Activated naive CD4-positive, alpha-beta T cell treated with Interleukin-2 at 50 U/mL for 16 hours (primary cell): ENCODE measurements around the gene STMP1.

Experiments used
- DNase-seq: peaks from one replicate; pipeline ENCODE4 v3.0.0-alpha.2; 2020

The STMP1 gene

DNA sequence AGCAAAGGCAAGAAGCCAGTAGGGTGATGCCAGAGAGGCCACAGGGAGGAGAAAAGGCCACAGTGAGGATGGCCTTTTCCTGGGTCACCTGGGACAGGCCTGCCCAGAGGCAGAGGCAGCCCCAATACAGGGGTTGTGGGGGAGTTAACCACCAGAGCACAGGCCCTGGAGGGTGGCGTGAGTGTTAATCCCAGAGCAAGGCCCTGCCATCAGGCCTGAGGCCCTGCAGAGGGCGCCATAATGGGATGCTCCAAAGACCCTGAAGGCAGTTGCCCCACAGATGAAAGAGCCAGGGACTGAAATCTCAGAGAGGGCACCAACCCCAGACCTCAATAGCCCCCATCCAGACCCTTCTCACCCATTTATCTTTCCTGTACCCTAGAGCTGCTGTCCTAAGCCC lies 41.8 kb downstream of the STMP1 start:
- no peak for DNase-seq

DNA sequence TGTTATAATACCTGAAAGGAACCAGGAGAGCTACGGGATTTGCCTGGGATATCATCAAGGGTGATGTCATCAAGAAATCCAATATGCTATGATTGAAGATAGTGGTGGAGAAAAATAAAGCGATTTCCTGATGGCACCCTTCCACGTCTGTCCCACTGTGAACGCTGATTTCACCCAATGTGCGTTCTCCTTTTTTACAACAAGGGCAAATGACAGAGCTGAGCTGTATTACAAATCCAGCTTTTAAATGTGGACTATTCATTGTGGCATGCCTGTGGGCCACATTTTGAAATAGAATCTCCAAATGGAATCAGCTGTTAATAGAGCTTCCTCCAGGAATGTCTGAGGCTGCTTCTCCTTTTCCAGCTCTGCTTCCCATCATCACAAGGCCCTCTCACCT lies 42.4 kb downstream of the STMP1 start:
- no peak for DNase-seq

DNA sequence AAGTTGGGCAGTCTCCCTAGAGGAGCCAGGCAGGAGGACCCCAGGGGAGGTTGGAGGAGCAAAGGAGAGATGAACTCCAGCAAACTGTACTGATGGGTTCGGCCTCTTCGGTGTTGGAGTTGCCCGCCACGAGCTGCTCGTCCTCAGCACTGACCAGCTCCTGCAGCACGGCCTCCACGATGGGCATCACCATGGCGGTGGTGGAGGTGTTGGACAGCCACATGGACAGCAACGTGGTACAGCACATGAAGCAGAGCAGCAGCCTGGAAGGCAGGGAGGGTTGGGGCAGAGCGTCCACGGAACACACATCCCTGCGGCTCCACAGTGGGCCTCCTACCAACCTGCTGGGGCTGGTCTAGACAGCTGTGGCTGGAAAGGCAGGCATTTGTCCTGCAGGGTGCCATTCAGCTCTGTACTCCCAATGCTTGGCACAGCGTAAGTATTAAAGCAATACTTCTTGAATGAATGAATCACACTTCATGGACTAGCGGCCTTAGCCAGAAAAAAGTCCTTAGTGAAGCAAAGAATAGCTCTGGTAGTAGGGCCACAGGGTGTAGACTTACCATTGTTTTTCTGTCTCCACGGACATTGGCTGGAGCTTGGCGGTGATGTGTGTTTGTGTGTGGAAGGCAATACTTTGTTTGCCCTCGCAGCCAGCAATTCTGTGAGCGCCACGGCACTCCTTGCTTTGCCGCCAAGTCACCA lies 43.9 kb downstream of the STMP1 start:
- DNase-seq = no peak

DNA sequence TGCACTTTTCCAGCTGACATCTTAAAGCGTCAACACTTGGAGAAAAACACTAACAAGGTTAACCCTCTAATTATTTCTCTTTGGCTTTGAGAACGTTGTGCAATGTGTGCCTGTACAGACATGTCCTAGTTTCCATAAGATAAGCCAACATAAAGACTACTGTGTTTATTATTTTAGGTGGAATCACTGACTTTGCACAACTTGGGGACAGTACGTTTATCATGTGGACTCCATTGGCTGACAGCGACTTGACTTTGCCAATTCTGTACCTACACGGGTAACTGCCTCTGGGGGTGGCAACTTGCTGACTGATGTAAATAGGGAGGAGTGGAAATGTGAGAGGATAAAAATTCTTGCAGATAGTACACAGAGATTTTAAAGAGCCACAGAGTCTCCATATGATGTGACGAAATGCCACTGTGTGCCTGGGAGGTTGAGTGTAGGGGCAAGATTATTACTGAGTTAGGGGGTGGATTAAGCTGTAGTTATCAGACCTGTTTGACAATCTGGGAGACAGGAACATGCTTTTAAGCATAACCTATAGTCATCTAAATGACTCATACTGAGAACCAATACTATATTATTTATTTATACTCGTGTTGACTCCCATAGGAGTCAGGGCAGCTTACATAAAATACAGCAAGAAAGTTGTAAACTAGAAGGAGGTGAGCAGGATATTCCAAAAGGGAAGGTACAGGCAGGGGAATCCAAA lies 44.7 kb downstream of the STMP1 start:
- DNase-seq = no peak

DNA sequence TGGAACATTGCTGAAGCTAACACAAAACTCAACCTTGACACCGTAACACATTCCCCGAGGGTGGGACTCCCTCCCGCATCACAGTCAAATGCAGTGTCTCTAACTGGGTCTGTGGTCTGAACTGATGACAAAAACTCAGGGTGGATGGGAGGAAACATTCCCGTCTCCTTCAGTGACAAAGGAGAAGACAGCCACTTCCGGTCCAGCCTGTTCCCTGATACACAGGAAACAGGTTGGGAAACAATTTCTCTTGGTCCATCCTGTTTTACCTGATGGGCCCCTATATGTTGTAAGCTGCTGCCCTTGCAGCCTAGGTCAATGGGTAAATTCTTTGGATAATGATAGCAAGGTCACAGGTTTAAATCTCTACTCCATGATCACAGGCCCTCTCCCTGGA lies 45.3 kb downstream of the STMP1 start:
- no peak for DNase-seq

DNA sequence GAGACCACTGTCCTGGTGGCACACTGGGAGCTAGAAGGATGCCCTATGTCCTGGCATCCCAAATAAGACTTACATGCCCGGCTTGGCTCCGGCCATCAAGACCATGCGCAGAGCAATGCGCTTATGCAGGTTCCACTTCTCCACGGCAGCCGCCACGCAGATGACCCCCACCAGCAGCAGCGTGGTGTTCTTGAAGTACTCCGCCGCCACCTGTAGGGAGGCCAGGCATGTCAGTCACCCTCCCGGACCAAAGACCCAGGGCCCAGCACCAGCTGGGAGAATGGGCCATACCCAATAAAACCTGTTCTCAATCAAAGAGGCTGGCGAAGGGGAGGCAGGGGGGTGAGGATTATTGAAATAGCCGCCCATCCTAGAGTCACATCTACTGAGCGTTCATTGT lies 45.7 kb downstream of the STMP1 start:
- DNase-seq = no peak

DNA sequence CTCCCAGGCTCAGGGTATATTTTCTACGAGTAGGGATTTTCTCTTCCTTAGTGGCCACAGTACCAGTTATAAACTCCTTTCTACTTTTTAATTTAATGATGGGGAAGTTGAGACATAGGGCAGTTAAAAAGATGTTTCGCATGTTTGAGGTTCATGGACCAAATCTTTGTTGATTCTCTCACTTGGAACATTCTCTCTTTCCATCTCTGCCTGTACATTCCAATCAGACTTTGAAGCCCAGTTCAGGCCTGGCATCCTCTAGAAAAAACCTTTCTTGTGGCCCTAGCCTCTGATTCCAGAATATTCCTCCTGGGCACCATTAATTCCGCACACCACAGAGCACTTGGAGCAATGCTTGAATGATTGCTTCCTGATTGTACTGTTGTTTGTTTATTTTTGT lies 47.2 kb downstream of the STMP1 start:
- DNase-seq = no peak

DNA sequence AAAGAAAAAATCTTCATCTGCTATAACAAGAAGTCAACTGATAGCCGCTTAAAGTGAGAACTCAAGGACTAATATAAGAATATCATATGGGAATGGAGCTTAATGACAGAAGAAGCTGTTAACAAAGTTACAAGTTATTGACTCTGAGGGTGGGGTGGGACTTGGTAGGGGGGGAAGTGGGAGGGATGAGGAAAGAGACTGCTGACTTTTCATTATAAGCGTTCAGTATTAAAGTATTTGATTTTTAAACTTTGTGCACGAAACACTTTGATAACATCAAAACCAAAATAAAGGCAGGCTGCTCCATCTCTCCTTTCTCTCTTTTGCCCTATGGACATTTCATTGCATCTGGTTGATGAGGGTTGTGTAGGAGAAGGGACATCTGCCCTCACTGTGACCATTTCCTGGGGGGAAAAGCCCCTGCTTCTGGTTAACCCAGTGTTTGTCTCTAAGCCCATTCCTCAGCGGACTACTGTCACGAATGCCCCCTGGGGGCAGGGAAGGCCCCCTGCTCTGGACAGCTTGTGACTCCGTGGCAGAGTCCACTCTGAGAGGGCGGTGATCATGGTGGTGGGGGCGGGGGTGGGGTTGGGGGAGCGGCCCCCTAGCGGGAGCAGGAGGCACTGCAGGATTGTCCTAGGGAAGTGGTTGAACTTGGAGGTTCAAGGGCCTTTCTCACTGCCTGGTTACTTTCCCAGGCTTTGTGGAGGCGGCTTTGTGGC lies 48.3 kb downstream of the STMP1 start:
- peak; percentile 4 for DNase-seq

DNA sequence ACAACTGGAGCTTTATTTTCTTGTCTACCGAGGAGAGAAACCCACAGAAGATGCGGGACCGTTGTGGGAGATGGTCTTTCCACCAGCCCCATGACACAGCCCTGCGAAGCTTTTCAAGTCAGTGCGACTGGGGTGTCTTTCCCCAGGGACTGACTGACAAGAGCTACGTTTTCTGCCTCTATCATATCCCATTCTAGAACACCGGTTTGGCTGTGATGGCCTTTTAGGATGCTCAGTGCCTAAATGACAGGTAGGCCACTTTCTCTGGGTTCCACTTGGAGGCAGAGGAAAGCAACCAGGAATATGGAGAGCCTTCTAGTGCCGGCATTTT lies 48.8 kb downstream of the STMP1 start:
- no peak for DNase-seq

DNA sequence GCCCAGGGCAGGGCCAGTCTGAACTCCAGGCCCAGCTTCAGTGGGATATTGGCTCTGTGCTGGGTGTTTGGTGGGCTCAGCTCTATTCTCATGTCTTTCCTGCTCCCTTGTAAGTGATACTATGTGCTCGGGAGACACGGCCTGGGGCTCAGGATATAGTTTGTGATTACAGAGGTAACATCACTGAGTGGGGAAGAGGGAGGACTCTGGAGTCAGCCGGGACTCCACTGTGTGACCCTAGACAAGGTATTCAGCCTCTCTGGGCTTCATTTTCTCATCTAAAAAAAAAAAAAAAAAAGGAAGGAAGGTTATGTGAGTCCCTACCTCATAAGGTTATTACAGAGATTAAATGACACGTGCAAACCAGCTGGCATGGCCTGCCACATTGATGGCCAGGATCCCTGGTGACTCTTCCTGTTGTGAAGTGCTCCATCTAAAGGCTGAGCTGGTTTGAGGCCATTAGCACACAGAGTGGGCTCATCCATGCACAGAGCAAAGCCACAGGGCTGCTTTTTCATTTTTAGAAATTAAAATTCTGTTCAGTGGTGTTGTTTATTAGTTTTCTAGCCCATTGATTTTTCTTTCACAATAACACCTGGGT lies 50.0 kb downstream of the STMP1 start:
- DNase-seq = no peak

DNA sequence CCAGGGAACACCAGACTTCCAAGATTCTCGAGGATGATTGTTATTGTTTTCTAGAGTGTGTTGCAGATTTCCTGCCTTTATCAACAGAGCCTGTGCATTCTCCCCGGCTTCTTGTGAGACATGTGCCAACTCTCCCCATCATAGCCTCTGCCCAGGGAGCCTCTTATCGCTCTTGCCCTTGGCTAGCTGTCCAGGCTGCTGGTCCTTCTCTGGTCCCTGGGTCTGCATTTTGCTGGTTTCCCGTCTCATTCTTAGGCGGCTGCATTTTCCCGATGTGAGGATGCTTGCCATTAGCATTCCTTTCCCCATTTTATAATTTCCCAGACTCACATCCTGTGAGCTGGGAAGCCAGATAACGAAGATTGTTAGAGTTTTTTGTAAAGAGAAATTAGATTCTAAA lies 50.5 kb downstream of the STMP1 start:
- DNase-seq = no peak

DNA sequence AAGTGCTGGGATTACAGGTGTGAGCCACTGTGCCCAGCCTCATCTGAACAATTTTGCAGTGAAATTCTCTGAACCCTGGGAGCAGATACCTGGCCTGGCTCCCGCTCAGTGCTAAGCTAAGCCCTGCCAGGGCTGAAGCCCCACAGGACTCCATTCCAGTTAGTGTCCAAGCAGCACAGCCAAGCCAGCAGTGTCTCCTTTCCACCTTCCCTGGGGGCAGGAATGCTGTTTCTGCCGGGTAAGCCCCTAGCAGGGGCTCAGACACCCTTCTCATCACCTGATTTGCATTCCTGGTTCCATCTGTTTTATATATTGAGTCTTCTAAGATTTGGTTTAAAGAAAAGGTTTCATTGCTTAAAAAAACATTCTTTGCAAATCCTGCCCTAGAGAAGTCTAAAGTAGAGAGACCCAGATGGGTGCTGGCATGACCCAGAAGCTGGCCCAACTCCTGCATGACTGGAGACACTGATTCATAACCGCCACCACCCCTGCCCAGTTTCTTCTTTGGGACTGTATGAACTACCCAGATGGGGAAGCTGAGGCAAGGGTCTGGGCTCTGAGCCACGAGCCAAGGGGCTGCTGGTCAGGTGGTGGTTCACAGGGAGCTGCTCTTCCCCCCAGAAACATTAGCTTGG lies 51.6 kb downstream of the STMP1 start:
- no peak for DNase-seq

DNA sequence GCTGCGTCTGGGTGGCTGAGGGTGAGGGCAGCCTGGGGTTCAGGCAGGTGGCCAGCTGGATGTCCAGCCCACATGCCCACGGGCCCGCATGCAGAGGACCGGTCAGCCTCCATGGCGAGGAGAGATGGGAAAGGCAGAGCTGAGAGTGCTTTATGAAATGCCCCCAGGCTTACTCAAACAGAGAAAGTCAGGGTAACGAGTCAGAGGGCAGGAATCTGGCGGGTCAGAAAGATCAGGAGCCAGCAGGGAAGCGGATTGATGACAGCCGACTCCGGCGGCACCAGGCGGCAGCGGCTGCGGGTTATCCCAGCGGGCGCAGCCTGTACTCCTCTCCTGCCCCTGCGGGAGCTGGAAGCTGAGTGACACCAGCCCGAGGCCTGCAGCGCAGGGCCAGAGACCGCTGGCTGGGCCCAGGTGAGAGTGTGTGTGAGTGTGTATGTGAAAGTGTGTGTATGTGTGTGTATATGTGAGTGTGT lies 52.3 kb downstream of the STMP1 start:
- no peak for DNase-seq

DNA sequence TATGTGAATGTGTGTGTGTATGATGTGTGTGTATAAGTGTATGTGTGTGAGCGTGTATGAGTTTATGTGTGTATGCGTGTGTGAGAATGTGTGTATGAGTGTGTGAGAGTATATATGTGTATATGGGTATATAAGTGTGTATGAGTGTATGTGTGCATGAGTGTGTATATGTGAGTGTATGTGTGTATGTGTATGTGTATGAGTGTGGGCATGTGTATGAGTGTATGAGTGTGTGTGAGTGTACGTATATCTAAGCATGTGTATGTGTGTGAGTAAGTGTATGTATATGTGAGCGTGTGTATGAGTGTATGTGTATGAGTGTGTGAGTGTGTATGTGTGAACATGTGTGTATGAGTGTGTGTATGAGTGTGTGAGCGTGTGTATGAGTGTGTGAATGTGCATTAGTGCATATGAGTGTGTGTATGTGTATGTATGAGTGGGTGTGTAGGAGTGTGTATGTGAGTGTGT lies 52.8 kb downstream of the STMP1 start:
- DNase-seq = no peak

DNA sequence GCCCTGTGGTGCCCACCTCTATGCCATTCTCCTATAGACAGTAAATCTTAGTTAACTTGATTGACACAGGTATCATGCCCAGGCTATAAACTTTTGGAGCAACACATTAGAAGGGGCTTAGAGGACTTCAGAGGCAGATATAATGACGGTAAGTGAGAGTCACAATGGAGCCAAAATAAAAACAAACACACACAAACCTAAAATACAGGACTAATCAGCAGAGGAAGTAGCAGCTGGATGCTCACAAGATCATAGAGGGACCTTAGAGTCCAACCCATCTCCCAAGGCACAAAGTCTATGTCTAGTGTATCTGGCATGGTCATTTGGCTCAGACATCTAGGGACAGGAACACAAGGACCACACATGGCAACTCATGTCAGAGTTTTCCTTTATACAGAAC lies 53.4 kb downstream of the STMP1 start:
- DNase-seq = no peak

DNA sequence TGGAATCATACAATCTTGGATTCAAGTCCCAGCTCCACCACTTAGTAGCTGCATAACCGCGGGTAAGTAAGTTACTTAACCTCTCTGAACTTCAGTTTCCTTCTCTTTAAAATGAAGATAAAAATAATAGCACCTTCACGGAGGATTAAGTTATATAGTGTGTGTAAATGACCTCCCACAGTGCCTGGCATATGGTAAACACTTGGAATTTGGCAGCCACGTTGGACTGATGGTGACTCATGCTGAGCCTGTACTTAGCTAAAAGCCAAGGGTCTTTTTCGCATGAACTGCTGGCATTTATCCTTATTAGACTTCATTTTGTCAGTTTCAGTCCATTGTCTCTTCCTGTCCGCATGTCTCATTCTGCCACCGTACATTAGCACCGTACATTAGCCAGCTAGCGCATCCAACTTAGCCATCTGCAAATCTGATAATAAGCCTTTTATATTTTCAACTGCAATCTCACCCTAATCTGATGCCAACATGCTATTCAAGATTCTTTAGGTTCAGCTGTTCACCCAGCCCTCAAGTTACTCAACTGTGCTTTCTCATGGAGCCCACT lies 54.4 kb downstream of the STMP1 start:
- DNase-seq = no peak

DNA sequence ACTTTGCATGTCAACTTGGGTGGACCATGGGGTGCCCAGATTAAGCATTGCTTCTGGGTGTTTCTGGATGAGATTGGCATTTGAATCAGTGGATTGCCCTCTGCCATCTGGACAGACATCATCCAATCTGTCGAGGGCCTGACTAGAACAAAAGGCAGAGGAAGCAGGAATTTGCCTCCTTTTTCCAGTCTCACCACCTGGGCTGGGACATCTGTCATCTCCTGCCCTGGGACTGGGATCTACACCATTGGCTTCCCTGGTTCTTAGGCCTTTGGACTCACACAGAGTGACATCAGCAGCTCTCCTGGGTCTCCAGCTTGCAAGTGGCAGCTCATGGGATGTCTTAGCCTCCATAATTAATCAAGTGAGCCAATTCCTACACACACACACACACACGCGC lies 55.4 kb downstream of the STMP1 start:
- no peak for DNase-seq

DNA sequence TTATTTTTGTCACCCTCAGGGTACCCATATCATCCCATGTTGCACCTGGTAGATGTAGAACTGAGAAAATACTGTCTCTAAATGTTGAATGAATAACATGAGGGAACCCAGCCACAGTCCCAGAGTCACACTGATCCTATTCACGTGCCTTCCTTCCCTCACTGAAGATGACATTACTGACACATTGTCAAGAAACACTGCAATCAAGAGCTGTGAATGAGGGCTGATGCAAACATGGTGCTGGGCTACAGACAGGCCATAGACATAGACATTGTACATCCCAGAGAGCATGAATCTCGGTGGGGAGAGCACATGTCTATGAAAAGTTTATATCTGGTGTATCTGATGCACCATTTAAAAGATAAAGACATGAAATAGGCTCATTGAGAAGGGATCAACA lies 55.9 kb downstream of the STMP1 start:
- no peak for DNase-seq

DNA sequence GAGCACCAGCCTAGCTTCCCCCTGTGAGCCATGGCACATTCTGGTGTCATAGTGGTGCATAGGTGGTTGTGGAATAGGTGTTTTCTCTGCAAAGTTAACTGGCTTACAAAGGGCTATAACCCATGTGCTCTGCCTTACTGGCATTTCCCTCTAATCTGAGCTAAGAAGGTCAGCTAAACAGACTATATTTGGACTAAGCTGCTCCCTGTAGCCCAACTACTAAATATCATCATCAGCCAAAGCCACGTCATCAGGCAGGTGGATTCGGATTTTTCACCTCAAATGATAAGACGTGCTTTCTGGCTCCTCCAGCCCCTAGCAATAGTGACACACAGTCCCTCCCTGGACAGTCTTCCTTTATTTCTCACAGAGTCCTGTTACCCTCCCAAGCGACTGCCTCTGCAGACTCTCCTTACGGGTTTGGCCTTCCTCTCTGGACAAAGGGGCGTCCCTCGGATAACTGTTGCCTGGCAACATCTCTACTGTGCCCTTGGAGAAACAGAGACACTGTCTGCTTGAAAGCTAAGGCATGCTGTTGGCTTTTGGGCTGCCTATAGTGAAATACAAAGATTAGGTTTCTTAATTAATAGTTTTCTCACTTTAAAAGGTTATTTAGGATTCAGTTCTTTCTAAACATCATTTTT lies 56.6 kb downstream of the STMP1 start:
- no peak for DNase-seq

DNA sequence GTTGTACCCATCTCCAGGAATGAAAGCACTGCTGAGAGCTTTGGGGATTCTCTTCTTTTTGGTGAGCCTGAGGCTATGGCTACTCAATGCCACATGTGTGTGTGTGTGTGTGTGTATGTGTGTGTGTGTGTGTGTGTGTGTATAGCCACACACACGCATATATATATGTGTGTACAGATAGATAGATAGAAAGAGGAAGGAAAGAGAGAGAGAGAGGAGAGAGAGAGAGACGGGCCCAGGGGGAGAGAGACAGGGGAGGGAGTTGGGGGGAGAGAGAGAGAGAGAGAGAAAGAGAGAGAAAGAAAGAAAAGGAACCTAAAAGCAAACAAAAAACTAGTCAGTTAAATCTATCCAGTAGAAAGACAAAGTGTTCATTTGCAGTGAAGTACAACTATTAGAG lies 57.4 kb downstream of the STMP1 start:
- no peak for DNase-seq

DNA sequence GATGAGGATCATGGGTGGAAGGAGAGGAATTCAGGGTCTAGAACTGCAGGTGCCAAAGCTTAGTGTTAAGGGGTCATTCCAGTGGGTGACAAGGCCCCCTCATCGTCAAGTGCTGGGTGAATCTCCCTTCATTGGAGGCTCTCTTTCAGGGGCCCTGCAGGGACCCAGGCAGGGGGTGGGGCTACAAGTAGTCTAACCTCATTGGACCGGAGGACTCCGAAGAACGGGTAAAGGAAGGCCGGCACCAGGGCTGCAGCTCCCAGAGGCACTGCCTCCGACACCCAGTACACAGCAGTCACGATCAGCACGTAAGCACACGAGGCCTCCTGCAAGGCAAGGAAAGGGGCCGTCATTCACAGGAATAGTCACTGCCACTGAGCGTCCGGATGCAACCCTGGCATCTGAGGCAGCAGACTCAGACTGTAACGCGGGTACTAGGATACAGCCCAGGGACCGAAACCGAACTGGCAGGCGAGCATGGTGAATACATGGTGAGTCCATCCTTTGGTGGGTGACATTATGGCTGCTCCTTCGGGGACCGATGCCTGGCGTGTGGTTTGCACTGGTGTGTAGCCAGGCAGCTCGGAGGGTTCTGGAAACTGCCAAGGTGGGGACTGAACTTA lies 59.0 kb downstream of the STMP1 start:
- DNase-seq = no peak

DNA sequence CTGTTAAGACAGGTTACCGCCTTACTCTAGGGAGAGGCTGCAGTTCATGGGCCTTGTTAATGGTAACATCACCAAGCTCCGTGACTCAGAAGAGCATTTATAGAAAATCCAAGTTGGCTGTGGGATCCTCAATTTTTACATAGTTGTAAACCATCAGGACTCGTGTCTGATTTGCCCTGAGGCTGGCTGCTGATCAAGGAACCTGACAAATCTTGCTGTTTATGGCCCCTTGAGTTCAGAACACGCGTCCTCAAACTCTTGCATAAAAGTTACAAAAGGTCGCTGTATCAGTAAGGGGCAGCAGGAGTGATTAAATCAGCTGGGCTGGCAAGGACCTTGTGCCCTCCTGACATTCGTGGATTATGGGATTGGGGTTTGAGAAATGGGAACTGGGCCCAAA lies 61.1 kb downstream of the STMP1 start:
- DNase-seq = no peak
